Kidney (tissue), 14 donors: ENCODE measurements around the gene THEM5. TPM values are rescaled to one million over a fixed set of nuclear protein-coding genes. Genes with fewer than 3 reads are reported as not detected.

ENCODE experiments used
- DNase-seq, 5 donors: peaks; one replicate each; pipeline ENCODE4 v3.0.0-alpha.2; 2013 to 2020
- FAIRE-seq: peaks from 2 replicates; lab custom pipeline; 2012; peaks lifted over from hg19 to GRCh38; lab: Jason Lieb, UNC
- H3K27ac ChIP-seq, 2 donors: one replicate each; pipeline ENCODE4 v1.7.0; 2013; ENCODE audit warnings: low read depth in 2 of 2, low read length in 2 of 2, inconsistent platforms in 1 of 2
- H3K27me3 ChIP-seq: one replicate; pipeline ENCODE4 v1.7.1; 2013; ENCODE audit warnings: low read length, inconsistent platforms; ENCODE audit not compliant: control insufficient read depth, insufficient read depth
- H3K36me3 ChIP-seq, 3 donors: one replicate each; pipeline versions ENCODE4 v1.7.0 to v1.7.1; 2013; ENCODE audit warnings: low read length in 3 of 3, control low read depth in 1 of 3, inconsistent platforms in 1 of 3; ENCODE audit not compliant: insufficient read depth in 3 of 3, control insufficient read depth in 2 of 3
- H3K4me1 ChIP-seq, 3 donors: one replicate each; pipeline versions ENCODE4 v1.7.0 to v1.7.1; 2013; ENCODE audit warnings: low read length in 3 of 3, inconsistent platforms in 1 of 3, low read depth in 1 of 3; ENCODE audit not compliant: control insufficient read depth in 2 of 3, insufficient read depth in 2 of 3
- H3K4me3 ChIP-seq, 3 donors: one replicate each; pipeline versions ENCODE4 v1.7.0 to v1.8.1; 2013; ENCODE audit warnings: low read length in 3 of 3, control low read depth in 1 of 3, inconsistent platforms in 1 of 3
- H3K9ac ChIP-seq, 3 donors: one replicate each; pipeline versions ENCODE4 v1.7.0 to v1.7.1; 2013; ENCODE audit warnings: low read length in 3 of 3, control low read depth in 1 of 3, inconsistent platforms in 1 of 3
- H3K9me3 ChIP-seq, 3 donors: one replicate each; pipeline versions ENCODE4 v1.7.0 to v1.7.1; 2013; ENCODE audit warnings: low read length in 3 of 3, control low read depth in 1 of 3, inconsistent platforms in 1 of 3; ENCODE audit not compliant: control insufficient read depth in 2 of 3, insufficient read depth in 1 of 3
- CTCF ChIP-seq: IDR thresholded peaks from 3 replicates; pipeline ENCODE4 v1.5.1; 2012; ENCODE audit warnings: mild to moderate bottlenecking, moderate library complexity, borderline replicate concordance; ENCODE audit not compliant: insufficient read depth; ENCODE audit errors: extremely low read depth
- intact Hi-C: fragments of 100-400 bp; cut with DNase I; formaldehyde crosslinking; loops from one replicate; pipeline ENCODE4 v1.11.1; 2022
- polyA plus RNA-seq: library from polyadenylated mRNA; stranded (reverse); fragments of 350-450 nt; fragmentation: Illumina TruSeq; extraction: RNeasy Lipid Tissue Mini Kit (QIAGEN cat#74804); gene quantifications from one replicate; pipeline ENCODE4 v1.2.3, GENCODE V29; 2014; ENCODE audit warnings: low read depth, low replicate concordance; ENCODE audit not compliant: insufficient read depth
- total RNA-seq: library from RNA; stranded (reverse); fragmentation: NEBNext Ultra II Directional; extraction: Animal tissue kit (Norgen Biotek cat#: 25700); gene quantifications from one replicate; pipeline ENCODE4 v1.2.1, GENCODE V29; 2021
- donor health status: control.
- donor health status: control.
- donor health status: control.
- donor health status: control.
- donor health status: control.
- donor health status: DM: yes; HTN: yes; CAD: no.
- donor health status: Normal renal cell carcinoma (clear cell type).

THEM5 gene
- total and polyA plus RNA-seq, 2 donors from 2014 or later: not detected

GRCh38 chr1:151852733-151853132 lies 779 bp downstream of the THEM5 start:
- no peak overlapping the region for H3K27ac ChIP-seq
- no peak for TF ChIP-seq CTCF
- intact Hi-C loops: no loop called here
- no peaks in the 10 kb centered on the region for H3K4me1 ChIP-seq
- H3K36me3 ChIP-seq: no peaks in the 10 kb centered on the region
- H3K27me3 ChIP-seq: no peaks in the 10 kb centered on the region
- H3K4me3 ChIP-seq: no peak overlapping the region
- FAIRE-seq (no peak), DNase-seq (peak in 1 of 5 donors; percentile 16)
- H3K9me3 ChIP-seq: no peaks in the 10 kb centered on the region
- no peak overlapping the region for H3K9ac ChIP-seq

- no peak for TF ChIP-seq CTCF
- Histone ChIP-seq H3K36me3 (no peaks in the 10 kb centered on the region), H3K4me3 (no peak overlapping the region), H3K9ac (no peak overlapping the region), H3K27me3 (no peaks in the 10 kb centered on the region), H3K4me1 (no peaks in the 10 kb centered on the region), H3K9me3 (no peaks in the 10 kb centered on the region), H3K27ac (no peak overlapping the region)
- FAIRE-seq (no peak), DNase-seq (peak in 1 of 5 donors; percentile 21)
- intact Hi-C loops: no loop called here
Measured at GRCh38 chr1:151851886-151852285, 1.6 kb downstream of the THEM5 start.

- Histone ChIP-seq H3K4me1 (no peaks in the 10 kb centered on the region), H3K27ac (no peak overlapping the region), H3K9ac (no peak overlapping the region), H3K4me3 (no peak overlapping the region), H3K27me3 (no peaks in the 10 kb centered on the region), H3K36me3 (no peaks in the 10 kb centered on the region), H3K9me3 (no peaks in the 10 kb centered on the region)
- FAIRE-seq (no peak), DNase-seq (no peak)
- intact Hi-C loops: no loop called here
- TF ChIP-seq CTCF: no peak
Measured at GRCh38 chr1:151849871-151850270, 3.6 kb downstream of the THEM5 start.

GRCh38 chr1:151849126-151849525 lies 4.4 kb downstream of the THEM5 start:
- no peak for FAIRE-seq
- intact Hi-C loops: no loop called here
- Histone ChIP-seq H3K9me3 (no peaks in the 10 kb centered on the region), H3K4me1 (no peaks in the 10 kb centered on the region), H3K36me3 (no peaks in the 10 kb centered on the region), H3K27ac (no peak overlapping the region), H3K4me3 (no peak overlapping the region), H3K27me3 (no peaks in the 10 kb centered on the region), H3K9ac (no peak overlapping the region)
- no peak for TF ChIP-seq CTCF
- no peak for DNase-seq
